Gastrocnemius medialis (tissue), 4 donors: ENCODE measurements around the gene FXYD2. TPM values are rescaled to one million over a fixed set of nuclear protein-coding genes. Genes with fewer than 3 reads are reported as not detected.
A peak's percentile ranks its signal among the peaks of the same experiment; 100 is the strongest.

Experiments
- ATAC-seq, 2 donors: fragments of 150-250 bp; one replicate each; pipeline ENCODE4 v1.9.1; 2016
- DNase-seq, 2 donors: peaks; one replicate each; pipeline ENCODE4 v3.0.0-alpha.2; 2019
- H3K27ac ChIP-seq, 4 donors: fragments of 200-600 bp; sonication (generic); 1 replicate in 1 of 4; 2 replicates in 3 of 4; pipeline ENCODE4 v1.5.1; 2016 to 2018; ENCODE audit warnings: mild to moderate bottlenecking in 2 of 4, moderate library complexity in 1 of 4
- H3K27me3 ChIP-seq, 3 donors: fragments of 200-600 bp; sonication (generic) in 2 of 3; 1 replicate in 1 of 3; 2 replicates in 2 of 3; pipeline versions ENCODE4 v1.5.1 to v1.6.0; 2016 to 2019; ENCODE audit warnings: mild to moderate bottlenecking in 1 of 3, moderate library complexity in 1 of 3
- H3K36me3 ChIP-seq, 2 donors: fragments of 200-600 bp; sonication (generic) in 1 of 2; one replicate each; pipeline ENCODE4 v1.5.1; 2017 to 2018
- H3K4me1 ChIP-seq, 2 donors: fragments of 200-600 bp; sonication (generic) in 1 of 2; one replicate each; pipeline ENCODE4 v1.5.1; 2016 to 2017; ENCODE audit warnings: mild to moderate bottlenecking in 2 of 2
- H3K4me3 ChIP-seq, 4 donors: fragments of 200-600 bp; sonication (generic) in 3 of 4; 1 replicate in 1 of 4; 2 replicates in 3 of 4; pipeline ENCODE4 v1.5.1; 2016 to 2019; ENCODE audit warnings: mild to moderate bottlenecking in 2 of 4
- H3K9me3 ChIP-seq, 3 donors: fragments of 200-600 bp; sonication (generic) in 2 of 3; 1 replicate in 1 of 3; 2 replicates in 2 of 3; pipeline ENCODE4 v1.5.1; 2016 to 2019
- POLR2A ChIP-seq, 2 donors: fragments of 450-650 bp; IDR thresholded peaks; one replicate each; pipeline ENCODE4 v1.6.1; 2017; ENCODE audit warnings: antibody characterized with exemption in 2 of 2, mild to moderate bottlenecking in 2 of 2, moderate library complexity in 2 of 2
- in situ Hi-C, 4 donors: fragments of 200-750 bp; cut with MboI; loops; one replicate each; pipeline versions ENCODE4 v1.15.0 to v1.8.0; 2017; ENCODE audit warnings: low sequenced_read_pairs in 4 of 4
- intact Hi-C: fragments of 100-400 bp; cut with DNase I; formaldehyde crosslinking; loops from one replicate; pipeline ENCODE4 v1.15.1; 2023; ENCODE audit warnings: low total_unique reads
- total RNA-seq, 4 donors: library from RNA; depleted of rRNA; stranded (reverse); fragments of >200 nt; gene quantifications; one replicate each; pipeline versions ENCODE4 v1.1.0 to v1.2.3, GENCODE V29; 2016
- TF ChIP-seq, protein P1 (sequence below), 5 experiments: fragments of 450-650 bp in 3 of 5; fragments of 200-600 bp in 2 of 5; sonication (generic) in 2 of 5; IDR thresholded peaks in 4 of 5; conservative IDR thresholded peaks in 1 of 5; 1 replicate in 4 of 5; 2 replicates in 1 of 5; pipeline ENCODE4 v1.5.1; 2016 to 2019; ENCODE audit warnings: antibody characterized with exemption in 5 of 5, mild to moderate bottlenecking in 3 of 5, moderate library complexity in 3 of 5

FXYD2 gene
- total RNA-seq, 4 donors from 2014 or later: 0.87 TPM; not detected in 3

DNA sequence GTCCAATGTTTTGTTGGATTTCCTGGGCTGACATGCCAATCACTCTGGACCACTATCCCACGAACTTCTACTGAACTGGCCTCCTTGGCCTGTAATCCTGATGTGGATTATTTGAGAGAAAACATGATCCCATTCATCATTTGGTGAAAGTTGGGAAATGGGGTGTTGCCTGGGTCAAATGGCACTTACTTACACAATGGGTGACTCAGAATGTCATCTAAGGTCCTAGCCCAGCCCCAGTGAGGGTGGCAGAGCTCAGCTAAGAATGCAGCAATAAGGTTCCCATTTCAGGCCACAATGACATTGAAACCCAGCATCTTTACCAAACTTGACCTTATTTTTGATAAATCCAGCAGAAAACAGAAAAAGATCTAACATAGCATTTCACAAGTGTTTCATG is 19.5 kb downstream of the FXYD2 start:
- in situ Hi-C loops: loop anchor here (5.0 to 10.0 kb wide), 4 partner anchors 140 to 380 kb away; no protein-coding TSS in a partner anchor
- H3K27me3 ChIP-seq: peaks cover 0 to 11% (median 0%) of the 10 kb centered on the region in 3 donors
- H3K36me3 ChIP-seq: no peaks in the 10 kb centered on the region
- intact Hi-C loops: loop anchor here (5.0 kb wide), 1 partner anchor 37 kb away; no protein-coding TSS in a partner anchor
- ATAC-seq: no peak
- no peak for DNase-seq
- H3K4me1 ChIP-seq: no peaks in the 10 kb centered on the region
- TF ChIP-seq, protein P1, sequence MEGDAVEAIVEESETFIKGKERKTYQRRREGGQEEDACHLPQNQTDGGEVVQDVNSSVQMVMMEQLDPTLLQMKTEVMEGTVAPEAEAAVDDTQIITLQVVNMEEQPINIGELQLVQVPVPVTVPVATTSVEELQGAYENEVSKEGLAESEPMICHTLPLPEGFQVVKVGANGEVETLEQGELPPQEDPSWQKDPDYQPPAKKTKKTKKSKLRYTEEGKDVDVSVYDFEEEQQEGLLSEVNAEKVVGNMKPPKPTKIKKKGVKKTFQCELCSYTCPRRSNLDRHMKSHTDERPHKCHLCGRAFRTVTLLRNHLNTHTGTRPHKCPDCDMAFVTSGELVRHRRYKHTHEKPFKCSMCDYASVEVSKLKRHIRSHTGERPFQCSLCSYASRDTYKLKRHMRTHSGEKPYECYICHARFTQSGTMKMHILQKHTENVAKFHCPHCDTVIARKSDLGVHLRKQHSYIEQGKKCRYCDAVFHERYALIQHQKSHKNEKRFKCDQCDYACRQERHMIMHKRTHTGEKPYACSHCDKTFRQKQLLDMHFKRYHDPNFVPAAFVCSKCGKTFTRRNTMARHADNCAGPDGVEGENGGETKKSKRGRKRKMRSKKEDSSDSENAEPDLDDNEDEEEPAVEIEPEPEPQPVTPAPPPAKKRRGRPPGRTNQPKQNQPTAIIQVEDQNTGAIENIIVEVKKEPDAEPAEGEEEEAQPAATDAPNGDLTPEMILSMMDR (IDR thresholded peaks at IDR 0.05 in 4 of 5, conservative IDR thresholded peaks at IDR 0.05 in 1 of 5): no peak
- TF ChIP-seq POLR2A (IDR thresholded peaks at IDR 0.05): no peak
- no peak overlapping the region for H3K4me3 ChIP-seq
- no peaks in the 10 kb centered on the region for H3K9me3 ChIP-seq
- no peak overlapping the region for H3K27ac ChIP-seq

DNA sequence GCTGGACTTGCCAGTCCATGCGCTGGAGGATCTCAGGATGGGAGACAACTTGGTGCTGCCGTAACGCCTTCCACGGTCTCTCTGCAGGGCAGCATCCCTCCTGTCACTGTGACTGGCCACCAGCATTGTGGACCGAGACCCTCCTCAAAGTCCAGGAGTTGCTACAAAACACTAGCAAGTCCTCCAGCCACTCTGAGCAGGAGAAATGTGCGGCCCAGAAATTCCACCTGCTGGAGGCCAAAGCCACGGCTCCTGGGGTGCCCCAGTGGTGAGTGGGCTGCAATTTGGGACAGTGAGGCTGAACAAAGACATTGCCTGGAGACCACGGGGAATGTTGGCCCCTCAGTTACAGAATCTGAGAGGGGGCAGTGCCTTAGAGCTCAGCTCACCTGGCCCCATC is 20.6 kb downstream of the FXYD2 start:
- Histone ChIP-seq H3K36me3 (no peaks in the 10 kb centered on the region), H3K9me3 (no peaks in the 10 kb centered on the region), H3K27ac (no peak overlapping the region), H3K4me3 (no peak overlapping the region), H3K4me1 (no peaks in the 10 kb centered on the region), H3K27me3 (peaks cover 0 to 13% (median 2%) of the 10 kb centered on the region in 3 donors)
- intact Hi-C loops (no loop called here), in situ Hi-C loops (loop anchor here (10.0 kb wide), 3 partner anchors 141 to 379 kb away; no protein-coding TSS in a partner anchor)
- no peak for TF ChIP-seq POLR2A (IDR thresholded peaks at IDR 0.05)
- TF ChIP-seq, protein P1 (IDR thresholded peaks at IDR 0.05 in 4 of 5, conservative IDR thresholded peaks at IDR 0.05 in 1 of 5): no peak
- DNase-seq: no peak
- ATAC-seq: no peak

DNA sequence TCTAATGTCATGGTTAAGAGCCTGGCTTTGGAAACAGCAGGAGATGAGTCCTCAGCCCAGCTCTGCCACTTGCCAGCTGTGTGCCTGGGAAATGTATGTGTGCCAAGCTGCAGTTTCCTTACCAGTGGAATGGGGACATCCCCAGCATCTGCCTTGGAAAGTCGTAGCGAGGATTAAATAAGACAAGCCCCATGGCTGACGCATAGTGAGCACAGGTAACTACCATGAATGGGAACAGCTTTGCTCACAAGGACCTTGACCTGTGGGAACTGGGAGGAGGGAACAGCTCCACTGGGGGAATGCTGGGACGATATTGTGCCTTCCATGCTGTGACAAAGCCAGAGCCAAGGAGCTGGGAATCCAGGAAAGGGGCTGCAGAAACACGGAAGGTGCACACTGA is 24.9 kb downstream of the FXYD2 start:
- Histone ChIP-seq H3K27me3 (peaks cover 33 to 43% (median 42%) of the 10 kb centered on the region in 3 donors), H3K36me3 (no peaks in the 10 kb centered on the region), H3K27ac (no peak overlapping the region), H3K4me3 (no peak overlapping the region), H3K4me1 (peaks cover 10 to 11% of the 10 kb centered on the region in 2 donors), H3K9me3 (no peaks in the 10 kb centered on the region)
- ATAC-seq (no peak), DNase-seq (no peak)
- TF ChIP-seq POLR2A (IDR thresholded peaks at IDR 0.05): no peak
- TF ChIP-seq, protein P1 (IDR thresholded peaks at IDR 0.05 in 4 of 5, conservative IDR thresholded peaks at IDR 0.05 in 1 of 5): no peak
- intact Hi-C loops (no loop called here), in situ Hi-C loops (loop anchor here (10.0 kb wide), 3 partner anchors 145 to 375 kb away; no protein-coding TSS in a partner anchor)

DNA sequence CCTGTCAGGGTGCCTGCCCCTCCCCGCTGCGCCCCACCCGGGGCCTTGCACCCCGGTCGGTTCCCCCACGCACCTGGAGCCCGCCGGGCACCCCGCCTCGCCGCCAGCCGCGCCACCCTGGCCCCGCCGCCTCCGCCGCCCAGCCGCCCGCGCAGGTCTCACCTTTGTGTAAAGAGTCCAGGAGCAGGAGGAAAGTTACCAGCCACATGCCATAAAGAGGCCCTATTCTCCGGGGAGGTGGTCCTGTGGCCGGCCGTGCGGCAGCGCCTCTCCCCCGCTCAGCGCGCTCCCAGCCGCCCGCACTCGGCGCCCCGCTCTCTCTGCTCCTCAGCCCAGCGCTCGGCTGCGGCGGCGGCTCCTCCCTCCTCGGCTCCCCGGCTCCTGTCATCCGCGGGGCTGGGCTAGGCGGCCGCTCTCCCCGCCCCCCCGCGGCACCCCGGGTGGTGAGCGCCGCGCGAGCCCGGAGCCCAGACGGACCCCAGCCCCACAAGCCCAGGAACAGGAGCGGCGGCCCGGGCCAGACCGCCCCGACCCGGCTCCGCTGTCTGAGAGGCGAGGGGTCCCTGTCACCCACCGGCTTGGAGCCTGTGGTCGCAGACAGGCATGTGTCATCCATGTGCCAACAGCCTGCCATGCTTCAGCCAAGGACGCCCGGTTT is 27.5 kb downstream of the FXYD2 start, which contains the start of gene DSCAML1:
TSS of gene DSCAML1 (minus strand) at position 345 of the 658 bp plus-strand sequence. CDS start at position 208, 137 bp downstream.
- no peak within 1 kb of the TSS for H3K27ac ChIP-seq
- peaks cover 10 to 11% of the 10 kb centered on the region in 2 donors for H3K4me1 ChIP-seq
- H3K9me3 ChIP-seq: no peaks in the 10 kb centered on the region
- peak within 1 kb of the TSS in 3 of 4 donors; percentile 24 to 38 (median 35) for H3K4me3 ChIP-seq
- H3K27me3 ChIP-seq: peaks cover 50 to 62% (median 57%) of the 10 kb centered on the region in 3 donors
- intact Hi-C loops: no loop called here
- DNase-seq (no peak), ATAC-seq (no peak)
- in situ Hi-C loops: no loop called here
- no peaks in the 10 kb centered on the region for H3K36me3 ChIP-seq
- TF ChIP-seq POLR2A (IDR thresholded peaks at IDR 0.05): no peak
- TF ChIP-seq, protein P1 (IDR thresholded peaks at IDR 0.05 in 4 of 5, conservative IDR thresholded peaks at IDR 0.05 in 1 of 5): no peak
